ENCODE results near the gene PLXNA2. TPM values are rescaled to one million over a fixed set of nuclear protein-coding genes. Genes with fewer than 3 reads are reported as not detected.

PLXNA2 gene
- total and polyA plus RNA-seq, 2 of the 4 experiments (the other 2 are of a cell fraction), result 0.72 to 1.1 TPM

- no peak overlapping the region for H3K14ac ChIP-seq (replicated peaks; ENCODE audit: low read depth, low read length)
- no peaks in the 10 kb centered on the region for H3K27me3 ChIP-seq (ENCODE audit: control insufficient read depth, insufficient read depth, low read length)
- no peak overlapping the region for H2AK9ac ChIP-seq (replicated peaks; ENCODE audit: low read depth, low read length, poor library complexity)
- no peak overlapping the region for H3K4me3 ChIP-seq (ENCODE audit: insufficient read depth, low read depth, low read length)
- H3K9ac ChIP-seq (ENCODE audit: low read depth, low read length), result no peak overlapping the region
- no peaks in the 10 kb centered on the region for H4K20me1 ChIP-seq (ENCODE audit: insufficient read depth, low read length)
- in situ Hi-C loops (cut with MboI; ENCODE audit: low sequenced_read_pairs) (no loop called here), intact Hi-C loops (cut with micrococcal nuclease) (no loop called here), dilution Hi-C loops (cut with HindIII; ENCODE audit: low sequenced_read_pairs, unreplicated experiment) (no loop called here)
- no peak overlapping the region for H3K56ac ChIP-seq (ENCODE audit: extremely low read depth, insufficient read depth, low read length)
- H2BK5ac ChIP-seq (ENCODE audit: low read depth, low read length, poor library complexity, severe bottlenecking), result no peak overlapping the region
- 51% methylated on average over 3 of the region's 7 CpGs; no CpG with 5 or more reads in 1 of the 2 experiments for WGBS, 2 experiments (ENCODE audit: extremely low coverage in 2 of 2, insufficient read length in 1 of 2)
- no peaks in the 10 kb centered on the region for H3K79me1 ChIP-seq (ENCODE audit: low read depth in 1 of 2, low read length in 2 of 2)
- H2BK120ac ChIP-seq (ENCODE audit: low read depth, low read length), result no peak overlapping the region
- H3K4me1 ChIP-seq (ENCODE audit: control insufficient read depth, insufficient read depth, low read length), result peaks cover 5% of the 10 kb centered on the region
- H3K4ac ChIP-seq (ENCODE audit: low read depth, low read length), result no peak overlapping the region
- BruUV-seq (replicated peaks), result no TSS peak
- DNase-seq (no peak), ATAC-seq (ENCODE audit: low read depth) (no peak)
- H2AFZ ChIP-seq (replicated peaks; ENCODE audit: low read length, poor library complexity), result no peak overlapping the region
- H3K4me2 ChIP-seq (ENCODE audit: low read depth, low read length), result no peak overlapping the region
- ChIA-PET POLR2A (ENCODE audit: unreplicated experiment) (no interaction called here), CTCF (no interaction called here)
- no peak overlapping the region for H4K8ac ChIP-seq (ENCODE audit: low read depth in 2 of 2, low read length in 2 of 2)
- H2BK20ac ChIP-seq (ENCODE audit: low read depth, low read length), result no peak overlapping the region
- no peak overlapping the region for H3K18ac ChIP-seq (ENCODE audit: low read depth, low read length)
- H2BK15ac ChIP-seq (ENCODE audit: low read depth, low read length), result no peak overlapping the region
- no peak overlapping the region for H2AK5ac ChIP-seq (ENCODE audit: low read depth, low read length)
- H3K9me1 ChIP-seq (ENCODE audit: insufficient read depth, low read length), result peaks cover 3% of the 10 kb centered on the region; the same call in 1 of the 2 replicates
- no peaks in the 10 kb centered on the region for H3K36me3 ChIP-seq (ENCODE audit: control insufficient read depth, insufficient read depth, low read length)
- no peak overlapping the region for H3K23ac ChIP-seq (ENCODE audit: low read depth, low read length)
- no peak overlapping the region for H4K91ac ChIP-seq (ENCODE audit: insufficient read depth, low read depth, low read length)
- no peak overlapping the region for H3K27ac ChIP-seq (ENCODE audit: insufficient read depth, low read length)
- no peak overlapping the region for H4K5ac ChIP-seq (ENCODE audit: low read depth, low read length)
- H3K9me3 ChIP-seq (ENCODE audit: control insufficient read depth, insufficient read depth, low read length), result no peaks in the 10 kb centered on the region
- TF ChIP-seq POLR2A (IDR thresholded peaks at IDR 0.05; ENCODE audit: low read depth, low read length) (no peak), RAD21 (IDR thresholded peaks at IDR 0.05; ENCODE audit: low read length) (no peak), RFX5 (IDR thresholded peaks at IDR 0.05; ENCODE audit: low read depth, low read length) (no peak), MAFK (IDR thresholded peaks at IDR 0.05; ENCODE audit: low read depth, low read length) (no peak), CHD1 (IDR thresholded peaks at IDR 0.05; ENCODE audit: low read depth, low read length) (no peak), SMC3 (IDR thresholded peaks at IDR 0.05; ENCODE audit: low read depth, low read length) (no peak), RCOR1 (IDR thresholded peaks at IDR 0.05; ENCODE audit: insufficient replicate concordance, low read length) (no peak), CTCF (conservative IDR thresholded peaks at IDR 0.05; ENCODE audit: low read depth, low read length) (no peak), FOS (IDR thresholded peaks at IDR 0.05; ENCODE audit: low read depth, low read length) (no peak), CEBPB (IDR thresholded peaks at IDR 0.05; ENCODE audit: low read depth, low read length) (no peak), NFE2L2 (IDR thresholded peaks at IDR 0.05; ENCODE audit: low read depth, low read length) (no peak), USF2 (IDR thresholded peaks at IDR 0.05; ENCODE audit: low read depth, low read length) (no peak), MAZ (IDR thresholded peaks at IDR 0.05; ENCODE audit: borderline replicate concordance, low read depth, low read length) (no peak), BHLHE40 (IDR thresholded peaks at IDR 0.05; ENCODE audit: low read depth, low read length) (no peak)
- TF ChIP-seq, protein P1, sequence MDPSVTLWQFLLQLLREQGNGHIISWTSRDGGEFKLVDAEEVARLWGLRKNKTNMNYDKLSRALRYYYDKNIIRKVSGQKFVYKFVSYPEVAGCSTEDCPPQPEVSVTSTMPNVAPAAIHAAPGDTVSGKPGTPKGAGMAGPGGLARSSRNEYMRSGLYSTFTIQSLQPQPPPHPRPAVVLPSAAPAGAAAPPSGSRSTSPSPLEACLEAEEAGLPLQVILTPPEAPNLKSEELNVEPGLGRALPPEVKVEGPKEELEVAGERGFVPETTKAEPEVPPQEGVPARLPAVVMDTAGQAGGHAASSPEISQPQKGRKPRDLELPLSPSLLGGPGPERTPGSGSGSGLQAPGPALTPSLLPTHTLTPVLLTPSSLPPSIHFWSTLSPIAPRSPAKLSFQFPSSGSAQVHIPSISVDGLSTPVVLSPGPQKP (IDR thresholded peaks at IDR 0.05; ENCODE audit: borderline replicate concordance, low read depth, low read length), result no peak
Observed at GRCh38 chr1:208103597-208104513, 140.3 kb downstream of the PLXNA2 start.
